ENCODE data around the gene MZF1.
"Not testable (repeated sequence)": the region's sequence is repeated elsewhere in the genome, so short reads cannot be mapped to it uniquely, and the experiment has no call there.

MZF1 gene

DNA sequence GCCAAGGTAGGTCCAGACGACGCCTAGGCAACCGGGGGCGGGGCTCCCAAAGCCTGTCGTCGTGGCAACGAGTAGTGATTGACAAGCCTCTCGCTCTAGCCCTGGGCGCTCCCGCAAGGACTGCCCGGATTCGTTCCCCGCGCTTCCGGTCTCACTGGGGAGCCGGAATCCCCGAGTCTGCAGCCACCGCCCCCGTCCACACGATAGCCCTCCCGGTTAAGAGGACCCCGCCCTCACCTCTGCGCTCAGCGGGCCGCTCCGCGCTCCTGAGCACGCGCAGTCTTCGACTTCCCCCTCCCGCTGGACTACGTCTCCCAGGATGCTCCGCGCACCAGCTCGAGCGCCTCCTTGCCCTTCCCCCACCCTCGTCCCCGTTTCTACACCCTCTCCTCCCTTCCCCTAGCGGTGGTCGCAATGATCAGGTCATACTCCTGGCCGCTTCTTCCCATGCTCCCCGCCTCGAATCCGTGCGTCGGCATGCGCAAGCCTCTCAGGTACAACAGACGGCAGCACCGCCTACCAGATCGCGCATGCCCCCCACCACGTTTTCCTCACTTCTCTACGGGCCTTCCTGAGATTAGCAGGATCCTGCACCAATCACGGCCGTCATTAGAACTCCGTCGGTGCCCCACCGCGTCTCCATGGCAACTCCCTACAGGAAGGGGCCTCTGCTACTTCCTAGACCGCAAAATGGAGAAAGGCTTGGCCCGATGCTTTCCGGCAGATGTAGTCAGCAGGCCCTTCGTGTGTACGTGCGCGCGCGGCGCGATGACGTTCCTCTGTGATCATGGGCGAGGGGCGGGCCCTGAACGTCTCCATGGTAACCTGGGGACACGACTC is at the start of gene MZF1:
Gene MZF1 (minus strand): TSS at position 518 of the 840 bp plus-strand sequence. CDS start 1,946 bp downstream, outside the sequence.
- peak; percentile 99 for DNase-seq (ENCODE audit: low spot score)

DNA sequence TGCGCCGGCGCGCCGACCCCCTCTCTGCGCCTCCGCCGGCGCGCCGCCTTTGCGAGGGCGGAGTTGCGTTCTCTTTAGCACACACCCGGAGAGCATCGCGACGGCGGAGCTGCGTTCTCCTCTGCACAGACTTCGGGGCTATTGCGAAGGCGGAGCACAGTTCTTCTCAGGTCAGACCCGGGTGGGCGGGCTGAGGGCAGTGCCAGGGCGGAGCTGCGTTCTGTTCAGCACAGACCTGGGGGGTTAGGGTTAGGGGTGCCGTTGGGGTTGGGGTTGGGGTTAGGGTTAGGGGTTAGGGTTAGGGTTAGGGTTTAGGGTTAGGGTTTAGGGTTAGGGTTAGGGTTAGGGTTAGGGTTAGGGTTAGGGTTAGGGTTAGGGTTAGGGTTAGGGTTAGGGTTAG is 34.1 kb upstream of the MZF1 start:
- DNase-seq (ENCODE audit: low spot score), result not testable (repeated sequence)

GRCh38 chr19:58606251-58606896 is 33.2 kb upstream of the MZF1 start:
- not testable (repeated sequence) for DNase-seq (ENCODE audit: low spot score)

GRCh38 chr19:58586133-58586765 is 13.1 kb upstream of the MZF1 start:
- no peak for DNase-seq (ENCODE audit: low spot score)

GRCh38 chr19:58585442-58586132 is 12.5 kb upstream of the MZF1 start:
- no peak for DNase-seq (ENCODE audit: low spot score)

DNA sequence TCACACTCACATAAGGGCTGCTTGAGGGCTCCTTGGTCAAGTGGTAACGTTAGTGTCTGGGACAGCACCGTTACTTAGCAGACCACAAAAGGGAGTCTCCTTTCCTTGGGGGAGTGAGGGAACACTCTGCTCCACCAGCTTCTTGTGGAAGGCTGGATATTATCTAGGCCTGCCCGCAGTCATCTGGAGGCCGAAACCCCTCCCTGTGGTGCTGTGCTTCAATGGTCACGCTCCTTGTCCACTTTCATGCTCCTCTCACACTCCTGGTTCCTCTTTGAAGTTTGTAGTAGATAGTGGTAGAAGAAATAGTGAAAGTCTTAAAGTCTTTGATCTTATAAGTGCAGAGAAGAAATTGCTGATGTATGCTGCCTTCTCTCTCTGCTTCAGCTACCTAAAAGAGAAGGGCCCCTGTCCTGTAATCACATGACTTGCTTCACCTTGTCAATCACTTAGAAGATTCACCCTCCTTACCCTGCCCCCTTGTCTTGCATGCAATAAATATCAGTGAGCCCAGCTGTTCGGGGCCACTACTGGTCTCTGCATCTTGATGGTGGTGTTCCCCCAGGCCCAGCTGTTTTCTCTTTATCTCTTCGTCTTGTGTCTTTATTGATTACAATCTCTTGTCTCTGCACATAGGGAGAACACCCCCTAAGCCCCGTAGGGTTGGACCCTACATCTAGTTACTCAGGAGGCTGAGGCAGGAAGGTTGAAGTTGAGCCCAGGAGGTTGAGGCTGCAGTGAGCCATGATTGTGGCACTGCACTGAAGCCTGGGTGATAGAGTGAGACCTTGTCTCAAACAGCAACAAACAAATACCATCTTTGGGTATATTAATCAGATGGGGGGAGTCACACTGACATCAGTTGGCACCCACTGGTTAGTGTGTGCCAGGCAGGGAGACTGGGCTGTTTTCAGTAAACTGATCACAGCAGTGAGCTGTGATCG is 11.6 kb upstream of the MZF1 start:
- DNase-seq (ENCODE audit: low spot score), result no peak

- no peak for DNase-seq (ENCODE audit: low spot score)
Measured at GRCh38 chr19:58582985-58583384, 9.8 kb upstream of the MZF1 start.

- no peak for DNase-seq (ENCODE audit: low spot score)
Measured at GRCh38 chr19:58581227-58582141, 8.3 kb upstream of the MZF1 start.

DNA sequence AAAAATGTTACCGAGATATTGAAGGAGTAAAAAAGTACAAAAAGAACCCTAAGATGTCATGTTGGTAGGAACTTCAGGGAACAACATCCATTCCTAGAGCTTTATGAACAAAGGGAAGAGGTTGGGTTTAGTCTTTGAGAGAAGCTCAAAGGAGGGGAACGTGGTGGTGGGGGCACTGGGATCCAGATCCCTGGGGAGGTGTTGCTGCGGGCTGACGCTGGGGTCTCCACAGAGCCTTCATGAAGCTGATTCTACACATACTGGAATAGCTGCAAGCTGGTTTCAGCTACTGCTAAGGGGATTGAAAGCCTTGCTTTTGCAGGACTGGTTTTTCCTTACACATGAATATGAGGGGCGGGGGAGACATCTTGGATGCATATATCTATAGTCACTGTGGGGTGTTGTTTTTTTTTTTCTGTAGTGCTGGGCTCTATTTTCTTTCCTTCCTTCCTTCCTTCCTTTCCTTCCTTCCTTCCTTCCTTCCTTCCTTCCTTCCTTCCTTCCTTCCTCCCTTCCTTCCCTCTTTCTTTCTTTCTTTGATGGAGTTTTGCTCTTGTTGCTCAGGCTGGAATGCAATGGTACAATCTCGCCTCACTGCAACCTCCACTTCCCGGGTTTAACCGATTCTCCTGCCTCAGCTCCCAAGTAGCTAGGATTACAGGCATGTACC is 6.5 kb upstream of the MZF1 start:
- DNase-seq (ENCODE audit: low spot score), result no peak

GRCh38 chr19:58578012-58578925 is 5.1 kb upstream of the MZF1 start:
- DNase-seq (ENCODE audit: low spot score), result no peak

DNA sequence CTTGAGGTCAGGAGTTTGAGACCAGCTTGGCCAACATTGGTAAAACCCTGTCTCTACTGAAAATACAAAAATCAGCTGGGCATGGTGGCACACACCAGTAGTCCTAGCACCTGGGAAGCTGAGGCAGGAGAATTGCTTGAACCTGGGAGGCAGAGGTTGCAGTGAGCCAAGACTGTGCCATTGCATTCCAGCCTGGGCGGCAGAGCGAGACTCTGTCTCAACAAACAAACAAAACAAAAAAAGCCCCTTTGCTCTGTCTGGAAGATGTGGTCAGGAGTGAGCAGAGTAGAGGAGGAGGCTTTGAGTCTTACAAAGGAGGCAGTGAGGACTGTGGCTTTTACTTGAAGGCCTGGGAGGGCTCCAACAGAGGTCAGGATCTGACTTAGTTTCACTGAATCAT is 4.4 kb upstream of the MZF1 start:
- not testable (repeated sequence) for DNase-seq (ENCODE audit: low spot score)

GRCh38 chr19:58575183-58576041 is 2.3 kb upstream of the MZF1 start:
- DNase-seq (ENCODE audit: low spot score), result peak; percentile 84

DNA sequence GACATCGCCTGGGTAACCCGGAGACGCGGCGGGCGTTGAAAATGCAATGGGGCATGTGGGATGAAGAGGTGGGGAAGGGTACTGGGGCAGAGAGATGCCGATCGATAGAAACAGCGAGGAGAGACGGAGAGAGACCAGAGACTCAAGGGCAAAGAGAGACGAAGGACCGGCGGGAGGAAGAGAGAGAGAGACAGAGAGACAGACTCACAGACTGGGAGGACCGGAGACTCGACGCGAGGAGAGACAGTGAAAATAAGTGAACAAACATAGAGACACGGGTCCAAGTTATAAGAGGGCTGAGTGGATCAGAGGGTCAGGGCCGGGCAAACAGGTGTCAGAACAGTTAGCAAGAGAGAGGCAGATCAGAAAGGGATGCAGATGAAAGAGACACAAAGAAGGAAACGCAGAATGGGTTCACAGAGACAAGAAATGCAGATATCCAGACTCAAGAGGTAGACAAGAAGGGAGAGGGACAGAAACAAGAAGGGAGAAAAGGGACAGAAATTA is 576 bp upstream of the MZF1 start:
- DNase-seq (ENCODE audit: low spot score), result no peak

DNA sequence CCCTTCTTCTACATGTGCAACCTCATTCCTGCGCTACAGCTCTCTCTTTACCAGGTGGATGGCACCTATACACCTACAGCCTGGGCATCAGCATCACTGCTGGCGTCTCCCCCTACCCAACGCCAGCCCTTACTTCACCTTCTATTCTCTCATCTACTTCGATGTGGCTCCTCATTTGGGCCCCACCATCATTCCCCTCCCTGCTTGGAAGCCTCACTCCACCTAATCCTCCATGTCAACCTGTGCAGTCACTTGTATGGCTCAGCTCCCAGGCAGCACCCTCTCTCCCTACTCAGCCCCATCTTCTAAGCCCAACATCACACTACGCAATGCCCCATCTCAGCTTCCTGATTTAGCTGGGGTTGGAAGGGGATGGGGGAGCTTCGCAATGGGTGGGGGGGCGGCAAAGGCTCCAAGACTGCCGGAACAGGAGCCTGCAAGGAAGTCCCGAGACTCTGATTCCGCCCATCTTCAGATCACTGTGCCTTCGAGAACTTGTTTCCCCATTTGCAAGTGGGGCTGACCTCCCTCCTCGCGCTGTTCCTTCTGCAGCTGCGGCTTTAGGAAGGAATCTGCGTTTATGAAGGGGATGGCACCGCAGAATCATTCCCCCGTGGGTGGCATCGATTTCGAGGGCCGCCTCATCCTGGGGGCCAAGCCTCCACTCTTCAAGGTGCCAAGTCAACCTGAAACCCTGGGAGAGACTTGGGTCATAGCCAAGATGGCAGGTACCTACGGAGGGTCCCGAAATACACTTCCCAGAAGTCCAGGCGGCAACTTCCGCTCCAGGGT is 913 bp downstream of the MZF1 start:
- no peak for DNase-seq (ENCODE audit: low spot score)

DNA sequence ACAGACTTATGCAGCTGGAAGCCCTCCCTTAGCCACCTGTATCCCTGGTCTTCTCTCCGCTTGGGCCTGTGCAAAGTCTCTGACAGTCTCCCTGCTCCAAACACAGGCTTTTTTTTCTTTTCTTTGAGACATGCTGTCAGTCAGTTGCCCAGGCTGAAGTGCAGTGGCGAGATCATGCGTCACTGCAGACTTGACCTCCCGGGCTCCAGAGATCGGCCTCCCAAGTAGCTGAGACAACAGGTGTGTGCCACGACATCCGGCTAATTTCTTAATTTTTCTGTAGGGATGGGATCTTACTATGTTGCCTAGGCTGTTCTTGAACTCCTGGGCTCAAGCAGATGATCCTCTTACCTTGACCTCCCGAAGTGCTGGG is 1.6 kb downstream of the MZF1 start:
- no peak for DNase-seq (ENCODE audit: low spot score)

- DNase-seq (ENCODE audit: low spot score), result no peak
Measured at GRCh38 chr19:58570770-58571574, 2.2 kb downstream of the MZF1 start.
